ENCODE measurements around the gene SUV39H2.

SUV39H2 gene

GRCh38 chr10:14909101-14909500, 30.4 kb downstream of the SUV39H2 start:
- H3K9me2 ChIP-seq (replicated peaks; ENCODE audit: low read depth, low read length): no peaks in the 10 kb centered on the region
- peaks cover 85% of the 10 kb centered on the region for H3K36me3 ChIP-seq (ENCODE audit: insufficient read depth, low read length)
- H3F3A ChIP-seq (ENCODE audit: low read depth): no peaks in the 10 kb centered on the region
- no peaks in the 10 kb centered on the region for H3K27me3 ChIP-seq (ENCODE audit: insufficient read depth, low read length, poor library complexity, severe bottlenecking)
- peaks cover 9% of the 10 kb centered on the region for H4K20me1 ChIP-seq (ENCODE audit: insufficient read depth, low read length, poor library complexity, severe bottlenecking)
- H3K4me2 ChIP-seq (ENCODE audit: low read depth, low read length, poor library complexity, severe bottlenecking): no peak overlapping the region
- H3K79me2 ChIP-seq (ENCODE audit: insufficient read depth, low read length): no peaks in the 10 kb centered on the region; the same call in 1 of the 2 replicates
- H3K4me1 ChIP-seq (ENCODE audit: insufficient read depth, low read length, poor library complexity, severe bottlenecking): no peaks in the 10 kb centered on the region
- H3K4me3 ChIP-seq (ENCODE audit: low read length, poor library complexity, severe bottlenecking): no peak overlapping the region
- TF ChIP-seq EZH2phosphoT487 (IDR thresholded peaks at IDR 0.05; ENCODE audit: borderline replicate concordance) (no peak), CTCF (conservative IDR thresholded peaks at IDR 0.05; ENCODE audit: low read length) (no peak)
- H3K9me3 ChIP-seq (ENCODE audit: insufficient read depth, low read depth, low read length): no peaks in the 10 kb centered on the region
- H2AFZ ChIP-seq (ENCODE audit: low read length): no peak overlapping the region
- no peak overlapping the region for H3K9ac ChIP-seq (ENCODE audit: low read depth, low read length, poor library complexity, severe bottlenecking)

- Histone ChIP-seq H3K4me1 (ENCODE audit: insufficient read depth, low read length, poor library complexity, severe bottlenecking) (no peaks in the 10 kb centered on the region), H3K79me2 (ENCODE audit: insufficient read depth, low read length) (no peaks in the 10 kb centered on the region; the same call in none of the 2 replicates), H3K4me2 (ENCODE audit: low read depth, low read length, poor library complexity, severe bottlenecking) (no peak overlapping the region), H3F3A (ENCODE audit: low read depth) (no peaks in the 10 kb centered on the region), H3K9me3 (ENCODE audit: insufficient read depth, low read depth, low read length) (no peaks in the 10 kb centered on the region), H2AFZ (ENCODE audit: low read length) (no peak overlapping the region), H3K36me3 (ENCODE audit: insufficient read depth, low read length) (peaks cover 82% of the 10 kb centered on the region), H3K27me3 (ENCODE audit: insufficient read depth, low read length, poor library complexity, severe bottlenecking) (no peaks in the 10 kb centered on the region), H3K4me3 (ENCODE audit: low read length, poor library complexity, severe bottlenecking) (no peak overlapping the region), H3K9me2 (replicated peaks; ENCODE audit: low read depth, low read length) (no peaks in the 10 kb centered on the region), H3K9ac (ENCODE audit: low read depth, low read length, poor library complexity, severe bottlenecking) (no peak overlapping the region), H4K20me1 (ENCODE audit: insufficient read depth, low read length, poor library complexity, severe bottlenecking) (no peaks in the 10 kb centered on the region)
- TF ChIP-seq CTCF (conservative IDR thresholded peaks at IDR 0.05; ENCODE audit: low read length): no peak
- no peak for TF ChIP-seq EZH2phosphoT487 (IDR thresholded peaks at IDR 0.05; ENCODE audit: borderline replicate concordance)
Observed at GRCh38 chr10:14910953-14911352, 32.3 kb downstream of the SUV39H2 start.

- no peak for TF ChIP-seq CTCF (conservative IDR thresholded peaks at IDR 0.05; ENCODE audit: low read length)
- TF ChIP-seq EZH2phosphoT487 (IDR thresholded peaks at IDR 0.05; ENCODE audit: borderline replicate concordance): no peak
- H3K4me3 ChIP-seq (ENCODE audit: low read length, poor library complexity, severe bottlenecking): no peak overlapping the region
- no peaks in the 10 kb centered on the region for H3K4me1 ChIP-seq (ENCODE audit: insufficient read depth, low read length, poor library complexity, severe bottlenecking)
- no peak overlapping the region for H2AFZ ChIP-seq (ENCODE audit: low read length)
- no peaks in the 10 kb centered on the region; the same call in none of the 2 replicates for H3K79me2 ChIP-seq (ENCODE audit: insufficient read depth, low read length)
- H3K4me2 ChIP-seq (ENCODE audit: low read depth, low read length, poor library complexity, severe bottlenecking): no peak overlapping the region
- H3K9me3 ChIP-seq (ENCODE audit: insufficient read depth, low read depth, low read length): peaks cover 7% of the 10 kb centered on the region; the same call in 1 of the 2 replicates
- peaks cover 82% of the 10 kb centered on the region for H3K36me3 ChIP-seq (ENCODE audit: insufficient read depth, low read length)
- H3F3A ChIP-seq (ENCODE audit: low read depth): no peaks in the 10 kb centered on the region
- no peaks in the 10 kb centered on the region for H3K27me3 ChIP-seq (ENCODE audit: insufficient read depth, low read length, poor library complexity, severe bottlenecking)
- no peaks in the 10 kb centered on the region for H4K20me1 ChIP-seq (ENCODE audit: insufficient read depth, low read length, poor library complexity, severe bottlenecking)
- no peaks in the 10 kb centered on the region for H3K9me2 ChIP-seq (replicated peaks; ENCODE audit: low read depth, low read length)
- no peak overlapping the region for H3K9ac ChIP-seq (ENCODE audit: low read depth, low read length, poor library complexity, severe bottlenecking)
Observed at GRCh38 chr10:14911801-14912200, 33.1 kb downstream of the SUV39H2 start.
